COLO829 (cell line): ENCODE data around the gene CRIM1.
"Not testable (repeated sequence)": the region's sequence is repeated elsewhere in the genome, so short reads cannot be mapped to it uniquely, and the experiment has no call there.

ENCODE experiments used
- DNase-seq: peaks from one replicate; pipeline ENCODE4 v3.0.0; 2012; ENCODE audit warnings: low spot score

Gene CRIM1

GRCh38 chr2:36354811-36355150 is 797 bp upstream of the CRIM1 start:
- DNase-seq: no peak

- DNase-seq: no peak
Measured at GRCh38 chr2:36355890-36356297, 316 bp downstream of the CRIM1 start.

- no peak for DNase-seq
Measured at GRCh38 chr2:36356298-36356989, 866 bp downstream of the CRIM1 start.

- DNase-seq: no peak
Measured at GRCh38 chr2:36356990-36357846, 1.6 kb downstream of the CRIM1 start.

GRCh38 chr2:36357847-36358659 is 2.5 kb downstream of the CRIM1 start:
- DNase-seq: no peak

GRCh38 chr2:36359067-36359466 is 3.5 kb downstream of the CRIM1 start:
- no peak for DNase-seq

- no peak for DNase-seq
Measured at GRCh38 chr2:36360063-36360462, 4.5 kb downstream of the CRIM1 start.

GRCh38 chr2:36360834-36361233 is 5.3 kb downstream of the CRIM1 start:
- no peak for DNase-seq

- no peak for DNase-seq
Measured at GRCh38 chr2:36361396-36361795, 5.8 kb downstream of the CRIM1 start.

- DNase-seq: no peak
Measured at GRCh38 chr2:36362291-36362690, 6.7 kb downstream of the CRIM1 start.

- DNase-seq: not testable (repeated sequence)
Measured at GRCh38 chr2:36363085-36363484, 7.5 kb downstream of the CRIM1 start.

- no peak for DNase-seq
Measured at GRCh38 chr2:36366491-36367120, 11.0 kb downstream of the CRIM1 start.

- DNase-seq: no peak
Measured at GRCh38 chr2:36367486-36367885, 11.9 kb downstream of the CRIM1 start.

- DNase-seq: no peak
Measured at GRCh38 chr2:36367895-36368353, 12.3 kb downstream of the CRIM1 start.

- no peak for DNase-seq
Measured at GRCh38 chr2:36368438-36368837, 12.9 kb downstream of the CRIM1 start.

GRCh38 chr2:36369163-36369562 is 13.6 kb downstream of the CRIM1 start:
- DNase-seq: no peak

- peak; percentile 55 for DNase-seq
Measured at GRCh38 chr2:36369716-36370115, 14.1 kb downstream of the CRIM1 start.

- DNase-seq: no peak
Measured at GRCh38 chr2:36370281-36370680, 14.7 kb downstream of the CRIM1 start.

GRCh38 chr2:36371070-36371874 is 15.7 kb downstream of the CRIM1 start:
- DNase-seq: no peak

- DNase-seq: peak; percentile 43
Measured at GRCh38 chr2:36371928-36372391, 16.4 kb downstream of the CRIM1 start.
